GM12891 (cell line): ENCODE results near the gene CCDC97.

Experiments used
- DNase-seq: peaks from one replicate; pipeline ENCODE4 v3.0.0; 2011; ENCODE audit warnings: low spot score; ENCODE audit not compliant: insufficient read length
- FAIRE-seq: peaks from 2 replicates; lab custom pipeline; 2011; peaks lifted over from hg19 to GRCh38; lab: Jason Lieb, UNC
- PAX5 ChIP-seq: IDR thresholded peaks from 2 replicates; pipeline ENCODE4 v1.6.1; 2011; ENCODE audit warnings: low read length, moderate library complexity, mild to moderate bottlenecking; ENCODE audit not compliant: insufficient read depth, severe bottlenecking
- POLR2A ChIP-seq: IDR thresholded peaks from 2 replicates; pipeline ENCODE4 v1.6.1; 2011; ENCODE audit warnings: low read depth, low read length, control low read depth
- POLR2AphosphoS5 ChIP-seq: IDR thresholded peaks from 2 replicates; pipeline ENCODE4 v1.6.1; 2011; ENCODE audit warnings: low read depth, low read length, control low read depth
- POU2F2 ChIP-seq: IDR thresholded peaks from 2 replicates; pipeline ENCODE4 v1.6.1; 2011; ENCODE audit warnings: low read depth, mild to moderate bottlenecking, control low read depth, low read length, moderate library complexity
- SPI1 ChIP-seq: IDR thresholded peaks from 2 replicates; pipeline ENCODE4 v1.6.1; 2011; ENCODE audit warnings: low read depth, low read length, control low read depth
- TAF1 ChIP-seq: IDR thresholded peaks from 2 replicates; pipeline ENCODE4 v1.6.1; 2011; ENCODE audit warnings: low read depth, low read length, control low read depth

Gene CCDC97

GRCh38 chr19:41298348-41298964 is 11.5 kb upstream of the CCDC97 start:
- no peak for DNase-seq
- no peak for FAIRE-seq
- TF ChIP-seq POLR2AphosphoS5: no peak
- TF ChIP-seq POU2F2: peak; percentile 44; the same call in 1 of the 2 replicates
- TF ChIP-seq POLR2A: no peak
- TF ChIP-seq SPI1: no peak

- no peak for FAIRE-seq
- no peak for DNase-seq
- no peak for TF ChIP-seq POU2F2
- TF ChIP-seq TAF1: no peak
- TF ChIP-seq PAX5: no peak
- no peak; the same call in 1 of the 2 replicates for TF ChIP-seq POLR2A
- no peak for TF ChIP-seq SPI1
- no peak for TF ChIP-seq POLR2AphosphoS5
Measured at GRCh38 chr19:41299046-41299754, 10.8 kb upstream of the CCDC97 start.

GRCh38 chr19:41299755-41300089 is 10.2 kb upstream of the CCDC97 start:
- FAIRE-seq (peak; percentile 56), DNase-seq (no peak)
- no peak for TF ChIP-seq POLR2A
- TF ChIP-seq POU2F2: no peak
- TF ChIP-seq TAF1: no peak
- TF ChIP-seq POLR2AphosphoS5: no peak
- TF ChIP-seq SPI1: no peak
- TF ChIP-seq PAX5: no peak

GRCh38 chr19:41300555-41300954 is 9.4 kb upstream of the CCDC97 start:
- FAIRE-seq (peak; percentile 55), DNase-seq (no peak)
- TF ChIP-seq POLR2AphosphoS5 (no peak), POU2F2 (no peak), PAX5 (no peak), TAF1 (no peak), SPI1 (no peak), POLR2A (no peak)

GRCh38 chr19:41302624-41303351 is 7.2 kb upstream of the CCDC97 start:
- no peak for TF ChIP-seq TAF1
- peak; percentile 8; the same call in 1 of the 2 replicates for TF ChIP-seq POLR2A
- no peak for TF ChIP-seq PAX5
- TF ChIP-seq POU2F2: peak; percentile 93
- peak; percentile 76 for TF ChIP-seq SPI1
- FAIRE-seq (peak; percentile 90), DNase-seq (peak; percentile 58)

GRCh38 chr19:41303954-41304353 is 6.0 kb upstream of the CCDC97 start:
- DNase-seq (no peak), FAIRE-seq (no peak)
- TF ChIP-seq POLR2AphosphoS5: no peak
- no peak for TF ChIP-seq POLR2A
- TF ChIP-seq PAX5: no peak
- TF ChIP-seq POU2F2: no peak
- no peak for TF ChIP-seq TAF1
- no peak for TF ChIP-seq SPI1

- TF ChIP-seq SPI1: no peak
- DNase-seq: no peak
- no peak for FAIRE-seq
Measured at GRCh38 chr19:41304706-41305483, 5.1 kb upstream of the CCDC97 start.

GRCh38 chr19:41305927-41306793 is 3.8 kb upstream of the CCDC97 start:
- TF ChIP-seq TAF1: no peak
- TF ChIP-seq PAX5: no peak
- no peak for TF ChIP-seq SPI1
- no peak; the same call in 1 of the 2 replicates for TF ChIP-seq POLR2A
- no peak for TF ChIP-seq POLR2AphosphoS5
- no peak for TF ChIP-seq POU2F2
- DNase-seq: no peak
- no peak for FAIRE-seq
